ENCODE results near the gene SH3RF3. TPM values are rescaled to one million over a fixed set of nuclear protein-coding genes. Genes with fewer than 3 reads are reported as not detected.

SH3RF3 gene
- total and polyA plus RNA-seq, 2 of the 13 experiments (the other 11 are each of a cell fraction or from before 2014, with no cell fraction given): 0.04 TPM; not detected in 1

DNA sequence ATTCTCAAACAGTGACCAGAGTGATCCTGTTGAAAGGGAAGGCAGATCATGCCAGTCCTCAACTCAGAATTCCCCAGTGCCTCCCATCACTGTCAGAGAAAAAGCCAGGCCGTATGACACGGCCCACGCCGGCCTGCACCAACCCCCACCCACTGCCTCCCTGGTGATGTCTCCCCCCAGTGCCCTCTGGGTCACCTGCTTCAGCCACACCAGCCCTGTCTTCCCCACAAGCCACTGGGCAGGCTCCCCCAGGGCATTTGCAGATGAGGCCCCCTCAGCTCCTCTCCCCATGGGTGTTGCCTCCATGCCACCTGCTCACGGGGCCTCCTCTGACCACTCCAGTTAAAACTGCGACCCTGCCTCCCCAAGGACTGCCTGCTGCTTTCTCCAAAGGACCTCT, 169.8 kb downstream of the SH3RF3 start:
- Histone ChIP-seq H2AFZ (ENCODE audit: low read length) (no peak overlapping the region), H4K20me1 (ENCODE audit: insufficient read depth, low read length) (no peaks in the 10 kb centered on the region), H3K4me2 (ENCODE audit: low read depth, low read length) (no peak overlapping the region), H3K27ac (ENCODE audit: extremely low read length, insufficient read depth, low read length) (no peak overlapping the region), H3K9me3 (ENCODE audit: low read length) (no peaks in the 10 kb centered on the region), H3K4me3 (replicated peaks in 1 of 3; ENCODE audit: insufficient read depth in 1 of 3, low read depth in 2 of 3, low read length in 3 of 3) (no peak overlapping the region), H3K79me2 (ENCODE audit: insufficient read depth, low read length) (no peaks in the 10 kb centered on the region), H3K27me3 (ENCODE audit: control insufficient read depth in 1 of 2, insufficient read depth in 2 of 2, low read length in 2 of 2) (peaks cover 2% of the 10 kb centered on the region in 2 experiments; a peak in 1 of 5 replicates), H3K36me3 (replicated peaks in 1 of 2; ENCODE audit: control insufficient read depth in 1 of 2, insufficient read depth in 2 of 2, low read length in 2 of 2) (no peaks in the 10 kb centered on the region), H3K9ac (ENCODE audit: insufficient read depth, low read depth, low read length) (no peak overlapping the region), H3K4me1 (ENCODE audit: insufficient read depth, low read length) (no peaks in the 10 kb centered on the region)
- no peak for ATAC-seq
- ChIA-PET POLR2A (no interaction called here), CTCF (ENCODE audit: low intra/inter-chr PET ratio, low total read pairs) (no interaction called here)
- TF ChIP-seq MED13 (CRISPR knock-in tag; IDR thresholded peaks at IDR 0.05): no peak
- no peak for TF ChIP-seq ZNF713 (CRISPR knock-in tag; IDR thresholded peaks at IDR 0.05)
- no peak for TF ChIP-seq NR1H2 (CRISPR knock-in tag; IDR thresholded peaks at IDR 0.05; ENCODE audit: borderline replicate concordance, low read depth)
- no peak for TF ChIP-seq KLF15 (CRISPR knock-in tag; IDR thresholded peaks at IDR 0.05; ENCODE audit: borderline replicate concordance)
- TF ChIP-seq KDM1A (CRISPR knock-in tag; IDR thresholded peaks at IDR 0.05): no peak
- WGBS (ENCODE audit: low lambda C conversion rate): 9% methylated on average over 6 of the region's 6 CpGs
- intact Hi-C loops (cut with micrococcal nuclease; ENCODE audit: unreplicated experiment): no loop called here
- in situ Hi-C loops (cut with HindIII; ENCODE audit: extremely low pct_ligation_motif_present, low pct_unique_long_range_greater_than_20kb): no loop called here
- no peak for DNase-seq (ENCODE audit: low spot score)
- BruUV-seq (replicated peaks): no TSS peak
- no peak for FAIRE-seq

DNA sequence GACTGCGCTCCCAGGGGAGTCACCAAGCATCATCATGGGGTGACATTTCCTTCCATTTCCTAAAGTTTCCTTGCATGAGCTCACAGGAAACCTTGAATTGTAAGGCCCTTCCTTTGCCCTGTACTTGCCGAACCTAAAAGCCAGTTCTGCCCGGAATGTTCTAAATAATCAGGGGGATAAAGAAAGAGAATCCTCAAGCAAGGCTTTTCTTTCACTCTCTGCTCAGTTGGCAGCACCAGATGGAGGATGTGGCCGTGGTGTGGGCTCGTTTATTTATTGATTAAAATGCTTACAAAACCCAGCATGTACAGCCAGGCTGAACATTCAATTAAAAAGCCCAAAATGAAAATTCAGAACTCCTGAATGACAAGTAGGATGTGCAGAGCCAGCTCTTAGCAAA, 170.5 kb downstream of the SH3RF3 start:
- Histone ChIP-seq H3K9ac (ENCODE audit: insufficient read depth, low read depth, low read length) (no peak overlapping the region), H3K27me3 (ENCODE audit: control insufficient read depth in 1 of 2, insufficient read depth in 2 of 2, low read length in 2 of 2) (peaks cover 2 to 5% of the 10 kb centered on the region in 2 experiments; a peak in 2 of 5 replicates), H4K20me1 (ENCODE audit: insufficient read depth, low read length) (no peaks in the 10 kb centered on the region), H3K4me2 (ENCODE audit: low read depth, low read length) (no peak overlapping the region), H3K4me3 (replicated peaks in 1 of 3; ENCODE audit: insufficient read depth in 1 of 3, low read depth in 2 of 3, low read length in 3 of 3) (no peak overlapping the region), H3K27ac (ENCODE audit: extremely low read length, insufficient read depth, low read length) (no peak overlapping the region), H2AFZ (ENCODE audit: low read length) (no peak overlapping the region), H3K79me2 (ENCODE audit: insufficient read depth, low read length) (no peaks in the 10 kb centered on the region), H3K4me1 (ENCODE audit: insufficient read depth, low read length) (no peaks in the 10 kb centered on the region), H3K9me3 (ENCODE audit: low read length) (no peaks in the 10 kb centered on the region), H3K36me3 (replicated peaks in 1 of 2; ENCODE audit: control insufficient read depth in 1 of 2, insufficient read depth in 2 of 2, low read length in 2 of 2) (no peaks in the 10 kb centered on the region)
- ChIA-PET CTCF (ENCODE audit: low intra/inter-chr PET ratio, low total read pairs) (no interaction called here), POLR2A (no interaction called here)
- FAIRE-seq: no peak
- BruUV-seq (replicated peaks): no TSS peak
- no peak for ATAC-seq
- in situ Hi-C loops (cut with HindIII; ENCODE audit: extremely low pct_ligation_motif_present, low pct_unique_long_range_greater_than_20kb) (no loop called here), intact Hi-C loops (cut with micrococcal nuclease; ENCODE audit: unreplicated experiment) (no loop called here)
- DNase-seq (ENCODE audit: low spot score): no peak
- 22% methylated on average over 5 of the region's 5 CpGs for WGBS (ENCODE audit: low lambda C conversion rate)
- TF ChIP-seq, protein P1, sequence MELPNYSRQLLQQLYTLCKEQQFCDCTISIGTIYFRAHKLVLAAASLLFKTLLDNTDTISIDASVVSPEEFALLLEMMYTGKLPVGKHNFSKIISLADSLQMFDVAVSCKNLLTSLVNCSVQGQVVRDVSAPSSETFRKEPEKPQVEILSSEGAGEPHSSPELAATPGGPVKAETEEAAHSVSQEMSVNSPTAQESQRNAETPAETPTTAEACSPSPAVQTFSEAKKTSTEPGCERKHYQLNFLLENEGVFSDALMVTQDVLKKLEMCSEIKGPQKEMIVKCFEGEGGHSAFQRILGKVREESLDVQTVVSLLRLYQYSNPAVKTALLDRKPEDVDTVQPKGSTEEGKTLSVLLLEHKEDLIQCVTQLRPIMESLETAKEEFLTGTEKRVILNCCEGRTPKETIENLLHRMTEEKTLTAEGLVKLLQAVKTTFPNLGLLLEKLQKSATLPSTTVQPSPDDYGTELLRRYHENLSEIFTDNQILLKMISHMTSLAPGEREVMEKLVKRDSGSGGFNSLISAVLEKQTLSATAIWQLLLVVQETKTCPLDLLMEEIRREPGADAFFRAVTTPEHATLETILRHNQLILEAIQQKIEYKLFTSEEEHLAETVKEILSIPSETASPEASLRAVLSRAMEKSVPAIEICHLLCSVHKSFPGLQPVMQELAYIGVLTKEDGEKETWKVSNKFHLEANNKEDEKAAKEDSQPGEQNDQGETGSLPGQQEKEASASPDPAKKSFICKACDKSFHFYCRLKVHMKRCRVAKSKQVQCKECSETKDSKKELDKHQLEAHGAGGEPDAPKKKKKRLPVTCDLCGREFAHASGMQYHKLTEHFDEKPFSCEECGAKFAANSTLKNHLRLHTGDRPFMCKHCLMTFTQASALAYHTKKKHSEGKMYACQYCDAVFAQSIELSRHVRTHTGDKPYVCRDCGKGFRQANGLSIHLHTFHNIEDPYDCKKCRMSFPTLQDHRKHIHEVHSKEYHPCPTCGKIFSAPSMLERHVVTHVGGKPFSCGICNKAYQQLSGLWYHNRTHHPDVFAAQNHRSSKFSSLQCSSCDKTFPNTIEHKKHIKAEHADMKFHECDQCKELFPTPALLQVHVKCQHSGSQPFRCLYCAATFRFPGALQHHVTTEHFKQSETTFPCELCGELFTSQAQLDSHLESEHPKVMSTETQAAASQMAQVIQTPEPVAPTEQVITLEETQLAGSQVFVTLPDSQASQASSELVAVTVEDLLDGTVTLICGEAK (IDR thresholded peaks at IDR 0.05): no peak
- TF ChIP-seq, protein P1 (CRISPR knock-in tag; IDR thresholded peaks at IDR 0.05): no peak
- TF ChIP-seq ZEB1 (IDR thresholded peaks at IDR 0.05; ENCODE audit: insufficient replicate concordance, low read depth) (no peak), KDM2A (CRISPR knock-in tag; IDR thresholded peaks at IDR 0.05; ENCODE audit: borderline replicate concordance, low read depth) (no peak), ZNF598 (CRISPR knock-in tag; IDR thresholded peaks at IDR 0.05; ENCODE audit: borderline replicate concordance) (no peak), ATM (IDR thresholded peaks at IDR 0.05; ENCODE audit: borderline replicate concordance) (no peak), ZC3H4 (CRISPR knock-in tag; IDR thresholded peaks at IDR 0.05; ENCODE audit: borderline replicate concordance) (no peak)
